HG03575 (cell line): ENCODE data around the gene OCA2.
"Not testable (repeated sequence)": the region's sequence is repeated elsewhere in the genome, so short reads cannot be mapped to it uniquely, and the experiment has no call there.

Source experiments
- ATAC-seq: cut with Tn5 transposase; IDR thresholded peaks from one replicate; pipeline ENCODE4 v1.9.1; 2021; ENCODE audit not compliant: unreplicated experiment, insufficient number of reproducible peaks, low FRiP score; ENCODE audit errors: extremely low read depth

OCA2 gene

DNA sequence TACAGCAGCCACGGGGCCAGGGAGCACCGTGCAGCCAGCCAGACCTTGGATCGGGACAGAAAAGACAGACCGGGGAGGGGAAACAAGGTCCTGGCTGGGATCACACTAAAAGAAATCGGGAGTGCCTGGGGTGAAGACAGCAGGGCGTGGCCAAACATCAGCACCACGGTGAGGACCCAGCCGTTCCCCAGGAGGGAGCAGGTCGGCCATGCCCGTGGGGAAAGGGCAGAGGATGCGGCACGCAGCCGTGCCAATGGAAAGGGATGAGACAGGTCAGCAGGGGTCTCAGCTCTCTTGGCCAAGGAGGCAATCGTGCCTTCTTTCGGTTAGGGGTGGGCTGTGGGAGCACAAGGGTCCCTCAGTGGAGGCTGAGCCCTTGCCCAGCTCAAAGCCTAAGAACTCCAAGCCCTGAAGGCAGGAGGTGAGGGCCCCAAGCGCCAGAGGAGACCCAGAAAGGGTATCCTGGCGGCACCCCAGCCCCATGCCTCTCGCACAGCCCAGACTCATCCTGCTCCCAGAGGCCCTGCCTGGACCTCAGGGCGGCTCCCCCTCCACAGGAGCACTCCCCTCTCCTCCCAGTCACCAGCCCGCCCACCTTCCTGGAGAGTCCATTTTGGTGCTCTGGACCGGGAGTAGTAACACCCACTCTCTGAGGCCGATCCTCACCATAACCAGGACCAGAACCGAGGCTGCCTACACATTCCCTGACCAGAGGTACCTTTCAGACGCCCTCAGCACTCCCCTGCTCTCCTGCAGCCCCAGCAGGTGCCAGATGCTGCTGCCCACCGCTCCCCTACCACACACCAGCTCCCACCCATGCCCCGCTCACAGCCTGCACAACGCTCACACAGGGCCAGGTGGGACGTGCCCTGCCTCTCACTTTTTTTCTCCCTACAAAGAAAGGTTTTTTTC is 23.2 kb upstream of the OCA2 start:
- no peak for ATAC-seq

DNA sequence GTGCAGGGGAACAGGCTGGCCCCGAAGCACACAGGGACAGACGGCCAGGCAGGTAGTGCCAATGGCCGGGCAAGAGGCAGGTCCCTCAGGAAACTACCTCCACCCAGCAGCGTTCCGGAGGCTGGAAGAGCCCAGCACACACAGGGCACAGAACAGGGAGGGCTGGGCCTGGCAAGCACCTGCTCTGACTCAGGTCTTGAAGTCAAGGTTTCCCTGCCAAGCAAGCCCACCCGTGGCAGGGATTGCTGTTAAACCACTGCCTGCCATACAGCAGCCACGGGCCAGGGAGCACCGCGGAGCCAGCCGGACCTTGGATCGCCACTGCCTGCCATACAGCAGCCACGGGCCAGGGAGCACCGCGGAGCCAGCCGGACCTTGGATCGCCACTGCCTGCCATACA is 22.5 kb upstream of the OCA2 start:
- not testable (repeated sequence) for ATAC-seq

DNA sequence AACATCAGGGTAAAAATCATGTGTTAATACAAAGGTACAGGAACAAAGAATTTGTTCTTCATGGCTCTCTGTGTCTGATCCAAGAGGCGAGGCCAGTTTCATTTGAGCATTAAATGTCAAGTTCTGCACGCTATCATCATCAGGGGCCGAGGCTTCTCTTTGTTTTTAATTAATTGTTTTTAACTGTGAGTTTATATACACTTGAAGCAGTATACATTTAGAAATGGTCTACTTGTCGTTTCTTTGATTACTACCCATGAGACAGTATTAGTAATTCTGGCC is 21.2 kb upstream of the OCA2 start:
- ATAC-seq: no peak

DNA sequence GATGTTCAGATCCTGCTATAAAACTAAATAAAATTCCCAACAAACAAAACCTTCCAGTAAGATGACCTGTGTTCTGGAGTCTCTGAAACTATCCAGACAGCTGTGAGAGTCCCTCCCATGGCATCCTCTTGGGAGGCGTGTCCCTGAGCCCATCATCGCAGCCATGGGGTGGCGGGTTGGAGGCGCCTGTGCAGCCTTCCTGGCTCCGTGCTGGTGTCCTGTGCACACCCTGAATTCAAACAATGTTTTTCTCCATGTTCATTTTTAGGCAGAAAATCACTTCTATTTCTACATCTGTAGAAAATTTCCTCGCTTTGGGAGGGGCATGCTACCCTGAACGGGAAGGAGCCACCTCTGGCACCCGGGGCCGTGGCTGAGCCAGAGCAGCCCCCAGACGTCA is 19.4 kb upstream of the OCA2 start:
- no peak for ATAC-seq

DNA sequence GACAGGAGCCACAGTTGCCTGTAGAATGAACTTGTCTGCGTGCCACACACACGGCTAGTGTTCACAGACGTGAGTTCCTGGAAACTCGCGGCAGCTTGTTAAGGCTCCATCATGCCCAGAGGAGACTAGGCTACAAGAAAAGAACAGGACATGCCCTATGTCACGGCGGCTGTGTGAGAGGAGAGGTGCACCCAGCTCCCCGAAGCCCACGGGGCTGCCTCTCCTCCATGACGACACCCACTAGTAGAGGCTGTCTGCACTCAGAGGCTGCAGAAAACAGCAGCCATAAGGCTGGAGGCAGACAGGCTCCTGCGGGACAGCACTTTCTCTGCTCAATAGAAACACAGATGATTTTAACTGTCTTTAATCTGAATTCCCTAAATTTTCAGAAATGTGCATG is 19.0 kb upstream of the OCA2 start:
- ATAC-seq: no peak

DNA sequence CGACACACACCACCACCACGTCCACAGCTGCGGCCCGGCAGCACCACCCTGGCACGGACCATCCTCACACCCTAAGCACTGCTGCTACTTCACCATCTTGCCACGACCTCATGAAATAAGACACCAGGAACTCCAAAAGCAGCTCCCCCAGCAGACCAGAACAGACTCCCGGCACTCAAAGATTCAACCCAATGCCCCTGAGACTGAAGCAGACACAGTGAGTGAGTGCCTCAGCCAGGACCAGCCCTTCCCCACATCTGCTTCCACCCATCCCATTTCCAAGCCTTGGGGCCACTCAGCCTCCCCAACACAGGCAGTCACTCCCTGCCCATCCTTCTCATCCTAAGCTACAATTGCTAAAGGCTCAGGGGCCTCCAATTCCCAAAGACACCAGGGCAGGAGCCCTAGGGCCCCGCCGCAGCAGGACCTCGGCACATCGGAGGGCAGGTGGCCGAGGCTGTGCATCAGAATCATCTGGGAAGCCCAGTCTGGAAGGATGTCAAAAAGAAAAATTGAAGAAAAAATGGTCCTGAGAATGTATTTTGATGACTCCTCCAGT is 18.4 kb upstream of the OCA2 start:
- ATAC-seq: no peak

DNA sequence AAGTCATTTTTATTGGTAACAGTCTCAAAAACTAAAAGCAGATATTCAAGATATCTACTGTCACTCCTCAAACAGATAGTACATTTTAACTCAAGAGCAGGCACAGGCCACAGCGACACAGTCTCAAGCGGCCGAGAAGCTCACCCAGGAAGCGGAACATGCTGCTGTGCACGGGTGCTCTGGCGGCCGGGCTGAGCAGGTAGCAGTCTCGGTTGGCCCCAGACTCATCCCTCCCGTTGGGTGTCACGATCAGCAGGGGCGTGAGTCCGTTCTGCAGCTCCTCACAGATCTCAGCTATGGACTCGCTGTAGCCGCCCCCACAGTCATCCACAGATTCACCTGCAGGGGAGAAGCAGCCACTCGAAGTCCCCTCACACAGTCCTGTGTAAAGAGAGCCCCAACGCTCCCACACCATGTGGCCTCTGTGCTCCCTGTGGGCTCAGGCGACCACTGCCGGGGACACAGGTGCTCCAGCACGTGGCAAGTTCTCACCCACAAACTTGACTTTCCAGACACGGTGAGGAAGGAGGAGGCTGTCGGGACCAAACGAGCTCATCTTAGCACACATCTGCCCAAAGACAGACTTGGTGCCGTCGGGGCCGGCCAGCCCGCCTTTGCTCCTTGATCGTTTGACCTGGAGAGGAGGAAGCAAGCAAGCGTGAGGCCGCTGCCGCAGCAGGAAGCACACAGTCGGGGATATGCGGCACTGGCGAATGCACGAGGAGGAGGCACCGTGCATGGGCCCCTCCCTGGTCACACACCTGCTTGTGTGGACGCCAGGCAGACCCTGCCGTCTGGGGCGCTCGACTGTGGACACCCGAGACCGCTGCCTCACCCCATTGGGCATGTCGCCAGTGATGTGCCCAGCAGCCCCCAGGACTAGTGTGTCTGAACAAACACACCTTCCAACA is 17.7 kb upstream of the OCA2 start:
- ATAC-seq: no peak

DNA sequence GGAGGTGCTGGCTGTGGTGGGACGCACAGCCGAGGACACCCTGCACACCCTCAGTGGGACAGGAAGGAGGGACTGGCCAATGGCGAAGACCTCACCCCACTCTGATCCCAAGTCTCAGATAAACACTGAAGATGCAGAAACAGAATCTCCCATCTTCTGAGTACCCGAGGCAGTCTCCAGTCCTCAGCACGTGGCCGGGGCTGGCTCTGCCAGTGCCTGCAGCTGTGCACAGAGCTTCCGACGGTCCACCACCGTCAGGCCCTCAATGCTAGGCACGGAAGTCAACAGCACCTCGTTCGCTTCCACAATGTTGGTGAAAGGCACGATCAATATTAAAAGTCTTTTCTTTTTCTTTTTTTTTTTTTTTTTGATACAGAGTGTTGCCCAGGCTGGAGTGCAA is 16.8 kb upstream of the OCA2 start:
- no peak for ATAC-seq

DNA sequence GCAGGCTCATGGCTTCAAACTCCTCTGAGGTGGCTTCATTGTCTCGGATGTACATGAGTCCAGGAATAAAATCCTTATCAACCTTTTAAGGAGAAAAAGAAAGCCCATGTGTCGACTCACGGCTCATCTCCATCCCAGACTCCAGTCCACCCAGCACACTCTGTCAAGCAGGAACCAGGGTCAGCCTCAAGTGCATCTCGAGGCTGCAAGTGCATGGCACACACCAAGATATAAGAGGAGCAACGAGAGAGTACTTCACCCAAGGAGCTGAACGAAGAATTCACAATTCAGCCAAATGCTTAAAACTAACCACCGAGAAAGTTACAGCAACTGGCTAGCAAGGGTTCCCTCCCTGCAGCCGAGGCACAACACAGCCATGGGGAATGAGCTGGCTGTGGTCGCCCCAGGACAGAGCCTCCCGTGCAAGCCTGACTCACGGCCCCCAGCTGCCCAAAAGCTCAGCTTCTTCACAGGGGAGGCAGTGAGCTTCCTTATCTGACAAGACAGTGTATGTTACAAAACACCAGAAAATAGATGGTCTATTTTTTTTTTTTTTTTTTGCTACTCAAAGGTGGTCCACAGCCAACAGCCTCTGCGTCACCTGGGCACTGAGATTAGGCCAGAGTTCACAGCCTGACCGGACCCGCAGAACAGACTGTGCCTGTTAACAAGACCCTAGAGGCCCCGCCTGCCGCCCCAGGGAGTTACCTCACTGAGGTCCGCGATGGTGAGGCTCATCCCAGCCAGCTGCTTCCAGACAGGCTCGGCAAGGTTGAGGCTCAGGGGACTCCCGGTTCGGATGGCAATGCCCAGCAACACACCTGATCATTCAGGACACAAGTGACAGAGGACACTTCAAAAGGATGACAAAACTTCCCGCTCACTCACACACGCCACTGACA is 15.9 kb upstream of the OCA2 start:
- ATAC-seq: no peak

DNA sequence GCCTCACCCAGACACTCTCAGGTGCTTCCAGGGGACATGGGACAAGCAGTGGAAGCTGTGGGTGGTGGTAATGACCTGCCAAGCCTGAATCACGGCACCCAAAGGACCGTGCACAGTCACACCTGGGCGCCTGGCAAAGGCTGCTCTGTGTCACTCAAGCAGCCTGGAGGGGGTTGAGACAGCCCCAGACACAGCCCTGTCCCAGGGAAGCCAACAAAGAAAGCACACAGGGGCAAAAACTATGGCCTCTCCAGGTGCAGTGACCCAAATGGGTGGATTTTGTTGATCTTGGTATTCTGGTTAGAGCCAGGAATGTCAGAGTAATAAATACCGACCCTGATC is 15.0 kb upstream of the OCA2 start:
- no peak for ATAC-seq

DNA sequence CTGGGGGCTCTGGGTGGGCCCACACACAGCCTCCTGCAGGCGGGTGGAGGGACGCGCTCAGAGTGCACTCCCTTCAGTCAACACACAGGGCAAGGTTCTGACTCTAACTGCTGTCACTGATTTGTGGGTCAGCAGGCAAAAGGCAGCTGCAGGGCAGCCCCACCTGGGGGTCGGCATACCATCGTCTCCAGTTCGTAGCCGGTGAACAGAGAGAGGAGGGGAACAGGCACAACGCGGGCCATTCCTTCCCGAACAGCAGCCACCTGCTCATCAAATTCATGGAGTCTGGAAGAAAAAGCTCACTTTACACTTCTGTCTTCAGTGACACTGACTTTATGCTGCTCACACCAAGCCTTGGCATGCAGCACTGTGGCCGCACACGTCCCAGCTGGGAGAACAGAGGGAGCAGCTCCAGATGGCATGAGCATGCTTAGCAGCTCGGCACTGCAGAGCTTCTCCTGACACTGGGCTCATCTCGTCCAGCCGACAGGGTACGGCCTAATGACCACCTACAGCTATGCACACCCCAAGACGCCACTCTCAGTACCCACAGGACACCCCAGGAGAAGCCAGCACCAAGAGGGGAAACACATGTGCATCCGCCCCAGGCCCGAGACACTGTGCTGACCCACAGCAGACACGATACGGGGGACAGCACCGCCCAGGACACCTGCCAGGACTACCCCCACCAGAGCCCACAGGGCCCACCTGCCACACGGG is 14.4 kb upstream of the OCA2 start:
- no peak for ATAC-seq

DNA sequence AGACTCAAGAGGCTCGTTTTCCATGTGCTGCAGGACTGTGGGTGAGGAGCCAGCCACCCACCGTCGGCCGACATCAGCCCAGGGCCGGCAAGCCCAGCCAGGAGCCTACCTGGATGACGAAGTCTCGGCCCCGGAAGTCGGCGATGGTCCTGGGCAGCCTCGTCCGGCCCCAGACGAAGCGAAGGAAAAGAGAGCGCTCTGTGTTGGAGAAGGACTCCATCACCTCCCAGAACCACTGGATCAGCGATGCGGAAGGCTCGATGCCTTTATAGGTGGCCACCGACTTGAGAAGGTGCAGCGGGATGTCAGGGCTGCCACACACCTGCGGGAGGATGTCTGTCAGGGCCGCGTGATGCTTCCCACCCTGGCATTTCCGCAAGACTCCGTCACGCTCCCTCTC is 13.8 kb upstream of the OCA2 start:
- no peak for ATAC-seq

DNA sequence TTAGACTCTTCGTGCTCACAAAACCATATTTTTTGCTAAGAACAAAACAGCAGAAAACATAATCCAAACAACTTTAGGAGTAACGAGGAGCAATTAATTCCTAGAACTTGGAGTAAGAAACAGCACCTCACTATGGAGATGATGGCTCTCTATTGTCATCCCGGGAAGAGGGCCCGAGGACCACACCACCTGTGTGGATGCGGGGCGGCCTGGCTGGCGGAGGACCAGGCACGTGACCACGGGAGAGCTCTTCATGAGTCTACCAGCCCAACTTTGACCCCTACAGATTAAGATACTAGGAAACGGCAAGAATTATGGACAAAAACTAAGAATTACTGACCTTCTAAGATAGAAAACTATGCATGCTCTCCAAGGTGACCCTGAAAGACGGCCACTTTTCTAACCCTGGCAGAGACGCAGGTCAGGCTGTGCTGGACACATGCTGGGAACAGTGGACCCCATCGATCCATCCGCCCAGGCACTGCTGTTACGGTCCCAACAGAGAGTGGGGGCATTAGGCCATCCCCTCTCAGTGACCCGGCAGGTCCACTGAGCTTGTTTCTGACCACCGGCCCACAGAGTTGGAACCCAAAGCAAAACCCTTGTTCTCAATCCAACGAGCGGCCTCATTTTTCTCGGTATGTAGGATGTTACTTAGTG is 13.1 kb upstream of the OCA2 start:
- no peak for ATAC-seq

DNA sequence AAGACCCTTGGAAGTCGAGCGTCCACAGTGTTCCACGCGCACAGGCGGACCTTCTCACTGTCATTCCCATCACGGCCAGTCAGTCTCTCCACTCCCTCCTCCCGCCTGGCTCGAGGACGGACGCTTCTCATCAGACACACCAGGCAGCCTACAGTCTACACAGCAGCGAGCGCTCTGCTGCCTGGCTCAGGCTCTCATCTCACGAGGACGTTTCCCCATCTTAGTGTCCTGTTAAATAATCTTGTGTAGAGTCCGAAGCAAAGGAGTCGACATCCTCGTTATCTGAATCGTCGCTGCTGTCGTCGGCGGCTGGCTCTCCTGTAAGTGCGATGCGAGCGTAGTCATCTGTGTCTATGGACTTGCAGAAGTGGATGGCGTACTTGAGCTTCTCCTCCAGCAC is 12.4 kb upstream of the OCA2 start:
- no peak for ATAC-seq

DNA sequence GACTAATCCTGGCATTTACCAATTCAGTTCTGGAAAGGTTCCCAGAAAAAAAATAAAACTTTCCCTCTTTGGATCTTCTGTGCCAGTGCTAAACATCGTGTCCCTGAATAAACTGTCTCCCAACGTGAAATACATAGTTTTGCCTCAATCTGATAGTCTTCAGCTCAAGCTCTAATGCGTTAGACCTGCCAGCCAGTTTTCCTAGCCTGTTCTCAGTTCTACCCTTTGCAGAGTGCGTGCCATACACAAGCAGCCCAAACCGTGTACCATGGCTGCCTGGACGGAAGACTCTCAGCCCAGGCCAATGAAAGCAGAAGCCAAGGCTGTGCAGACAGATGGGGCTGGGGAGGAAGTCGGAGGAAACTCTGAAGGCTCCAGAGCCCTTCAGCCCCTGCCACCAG is 11.4 kb upstream of the OCA2 start:
- ATAC-seq: no peak

DNA sequence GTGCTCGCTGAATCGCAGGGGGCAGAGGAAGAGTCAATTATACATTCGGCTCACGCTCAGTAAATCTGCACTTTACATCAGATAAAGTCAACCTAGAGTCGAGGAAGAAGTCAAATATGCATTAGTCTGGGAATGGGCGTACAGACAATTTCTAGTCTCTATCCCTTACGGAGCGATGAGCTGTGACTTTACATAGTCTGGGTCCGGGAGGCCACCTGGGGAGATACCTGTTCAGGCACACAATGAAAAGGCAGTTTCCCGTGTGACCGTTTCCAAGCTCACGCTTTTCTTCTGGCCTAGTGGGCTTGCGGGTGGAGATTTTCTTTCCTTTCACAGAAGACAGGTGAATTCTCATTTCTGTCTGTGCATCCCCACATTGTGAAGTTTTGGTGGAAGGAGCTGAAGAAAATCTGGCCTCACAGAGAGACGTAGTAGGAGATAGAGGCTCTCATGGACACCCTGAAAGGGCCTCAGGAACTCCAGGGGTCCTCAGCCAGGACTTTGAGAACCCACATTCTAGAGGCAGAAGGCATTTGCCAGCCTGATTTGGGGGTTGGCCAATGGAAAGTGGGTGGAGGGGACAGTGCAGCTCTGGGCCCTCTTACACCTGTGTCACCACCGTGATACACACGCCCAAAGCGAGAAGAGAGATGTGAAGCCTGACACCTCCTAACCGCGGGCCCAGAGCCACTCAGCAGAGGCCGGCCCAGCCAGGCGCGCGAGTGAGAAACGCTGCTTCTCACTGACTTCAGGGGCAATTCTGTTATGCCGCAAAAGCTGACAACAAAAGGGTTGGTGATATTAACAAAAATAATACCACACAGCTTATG is 10.7 kb upstream of the OCA2 start:
- no peak for ATAC-seq

DNA sequence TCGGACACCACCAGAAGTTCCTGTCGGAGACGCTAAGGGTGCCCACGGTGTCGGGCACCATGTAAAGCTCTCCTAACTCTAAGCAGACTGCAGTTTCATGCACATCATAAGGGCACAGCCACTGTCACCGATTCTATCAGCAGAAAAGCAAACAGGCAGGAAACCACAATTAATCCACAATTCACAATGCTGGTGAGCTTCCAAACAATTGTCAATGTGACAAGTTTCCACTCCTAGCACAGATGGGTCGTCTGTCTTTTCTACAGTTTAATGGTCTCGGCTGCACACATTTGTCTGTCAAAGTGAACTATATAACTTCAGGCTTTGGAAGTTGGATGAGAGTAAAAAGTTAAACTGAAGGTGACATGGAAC is 8.8 kb upstream of the OCA2 start:
- ATAC-seq: no peak
